Erythroblast (primary cell): ENCODE measurements around the gene WDR4.

Source experiments
- GATA1 ChIP-seq: IDR thresholded peaks from 2 replicates; pipeline ENCODE4 v1.6.1; 2011; ENCODE audit warnings: low read depth, mild to moderate bottlenecking, control low read depth, low read length, moderate library complexity
- POLR2A ChIP-seq: IDR thresholded peaks from 2 replicates; pipeline ENCODE4 v1.6.1; 2011; ENCODE audit warnings: mild to moderate bottlenecking, low read length

DNA sequence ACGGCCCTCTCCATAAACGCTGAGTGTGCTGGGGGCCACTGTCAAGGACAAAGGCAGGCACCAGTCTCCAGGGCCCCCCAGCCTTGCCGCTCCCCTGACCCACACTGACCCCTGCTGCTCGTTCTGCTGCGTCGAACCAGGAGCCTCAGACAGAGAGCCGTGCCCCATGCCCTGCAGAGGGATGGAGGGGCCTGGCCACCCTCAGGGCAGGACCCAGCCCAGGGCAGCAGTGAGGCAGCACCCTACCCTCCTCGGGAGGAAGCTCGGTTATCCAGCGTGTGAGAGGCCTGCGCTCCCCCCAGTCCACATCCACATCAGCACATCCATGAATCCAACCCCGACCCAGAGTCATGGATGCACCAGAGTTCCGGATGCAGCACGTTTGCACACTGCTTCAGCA, 15.1 kb downstream of the WDR4 start:
- no peak for TF ChIP-seq POLR2A
- TF ChIP-seq GATA1: no peak
